22Rv1 (cell line): ENCODE data around the gene TSSK6.

Experiments
- H3K27ac ChIP-seq: fragments of 450-650 bp; 2 replicates; pipeline ENCODE4 v1.5.1; 2017
- ZFX ChIP-seq: fragments of 450-650 bp; IDR thresholded peaks from 2 replicates; pipeline ENCODE4 v1.6.1; 2017; ENCODE audit warnings: antibody characterized with exemption, borderline replicate concordance
- TF ChIP-seq, protein P1 (sequence below): fragments of 450-650 bp; IDR thresholded peaks from 2 replicates; pipeline ENCODE4 v1.5.1; 2017; ENCODE audit warnings: mild to moderate bottlenecking

Gene TSSK6

DNA sequence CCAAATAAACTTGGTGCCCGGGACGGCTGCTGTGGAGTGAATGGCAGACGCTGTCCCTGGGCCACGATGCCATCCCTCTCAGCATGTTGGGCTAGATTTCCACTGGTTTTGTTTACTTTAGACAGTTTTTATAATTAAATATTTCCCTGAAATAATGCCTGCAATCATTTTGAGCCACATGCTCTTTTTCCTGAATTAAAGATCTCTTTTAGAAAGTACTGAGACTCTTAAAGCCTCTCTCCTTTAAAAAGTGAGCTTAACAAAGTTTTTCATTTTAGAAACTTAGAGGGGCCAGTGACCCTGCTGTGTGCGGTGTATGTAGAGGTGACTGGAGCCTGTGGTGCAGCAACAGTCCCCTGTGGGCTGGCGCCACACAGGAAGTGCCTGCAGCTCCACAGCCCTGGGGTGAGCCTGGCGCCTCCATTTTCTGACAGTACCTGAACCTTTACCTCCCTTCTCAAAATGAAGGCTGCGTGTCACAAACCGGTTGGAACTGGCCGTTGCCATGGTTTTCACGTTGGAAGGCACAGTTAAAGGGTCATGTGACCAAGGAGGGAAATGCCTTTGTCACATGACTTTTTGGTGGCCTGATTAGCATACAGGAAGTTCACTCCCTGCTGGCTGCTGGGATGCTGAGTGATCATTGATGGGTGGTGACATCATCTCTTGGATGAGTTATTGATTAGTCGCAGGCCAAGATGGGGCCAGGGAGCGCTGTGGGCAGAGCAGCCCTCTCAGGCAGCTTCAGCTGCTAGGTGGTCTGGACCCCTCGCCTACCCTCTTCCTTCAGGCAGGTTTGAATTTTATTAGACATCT lies 26.3 kb downstream of the TSSK6 start:
- TF ChIP-seq ZFX, result no peak
- TF ChIP-seq, protein P1, sequence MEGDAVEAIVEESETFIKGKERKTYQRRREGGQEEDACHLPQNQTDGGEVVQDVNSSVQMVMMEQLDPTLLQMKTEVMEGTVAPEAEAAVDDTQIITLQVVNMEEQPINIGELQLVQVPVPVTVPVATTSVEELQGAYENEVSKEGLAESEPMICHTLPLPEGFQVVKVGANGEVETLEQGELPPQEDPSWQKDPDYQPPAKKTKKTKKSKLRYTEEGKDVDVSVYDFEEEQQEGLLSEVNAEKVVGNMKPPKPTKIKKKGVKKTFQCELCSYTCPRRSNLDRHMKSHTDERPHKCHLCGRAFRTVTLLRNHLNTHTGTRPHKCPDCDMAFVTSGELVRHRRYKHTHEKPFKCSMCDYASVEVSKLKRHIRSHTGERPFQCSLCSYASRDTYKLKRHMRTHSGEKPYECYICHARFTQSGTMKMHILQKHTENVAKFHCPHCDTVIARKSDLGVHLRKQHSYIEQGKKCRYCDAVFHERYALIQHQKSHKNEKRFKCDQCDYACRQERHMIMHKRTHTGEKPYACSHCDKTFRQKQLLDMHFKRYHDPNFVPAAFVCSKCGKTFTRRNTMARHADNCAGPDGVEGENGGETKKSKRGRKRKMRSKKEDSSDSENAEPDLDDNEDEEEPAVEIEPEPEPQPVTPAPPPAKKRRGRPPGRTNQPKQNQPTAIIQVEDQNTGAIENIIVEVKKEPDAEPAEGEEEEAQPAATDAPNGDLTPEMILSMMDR, result no peak
- H3K27ac ChIP-seq, result peak overlapping the region; percentile 95

- TF ChIP-seq, protein P1, result no peak
- peak overlapping the region; percentile 95 for H3K27ac ChIP-seq
Observed at GRCh38 chr19:19487950-19488874, 27.1 kb downstream of the TSSK6 start.

DNA sequence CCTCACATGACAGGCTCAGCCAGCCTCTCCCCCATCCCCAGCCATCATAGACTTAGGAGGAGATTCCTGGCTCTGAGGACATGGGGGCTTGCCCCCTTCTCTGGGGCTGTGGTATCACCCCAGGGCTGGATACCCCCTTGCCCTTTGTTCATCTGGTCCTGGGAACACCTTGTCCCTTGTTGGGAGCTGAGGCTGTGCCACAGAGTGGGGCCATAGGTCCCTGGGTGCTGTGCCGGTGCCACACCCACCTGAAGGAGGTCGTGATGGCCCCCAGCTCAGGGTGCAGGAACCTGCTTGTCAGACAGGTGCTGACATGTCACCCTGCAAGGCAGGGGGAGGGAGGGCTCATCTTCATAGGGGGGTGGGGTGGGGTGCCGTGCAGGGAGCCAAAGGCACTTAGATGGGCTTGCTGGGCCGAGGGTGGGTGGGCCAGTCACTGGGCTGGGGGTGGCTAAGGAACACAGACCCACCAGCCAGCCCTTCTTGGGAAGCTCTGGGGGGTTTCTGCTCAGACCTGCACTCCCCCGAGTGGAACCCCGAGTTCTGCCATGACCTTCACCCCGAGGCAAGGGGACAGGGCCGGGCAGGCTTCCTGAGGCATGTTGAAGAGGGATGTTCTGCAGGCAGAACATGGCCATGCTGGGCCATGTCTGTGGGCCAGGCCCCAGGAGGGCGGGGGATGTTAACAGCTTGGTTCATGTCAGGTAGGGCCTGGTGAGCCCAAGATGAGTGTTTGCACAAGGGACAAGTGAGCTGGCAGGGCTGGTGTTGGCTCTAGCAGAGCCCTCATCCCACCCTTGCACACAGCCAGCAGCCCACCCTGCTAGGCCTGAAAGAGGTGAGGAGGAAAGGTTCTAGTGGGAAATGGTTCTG lies 28.0 kb downstream of the TSSK6 start:
- peak overlapping the region; percentile 95 for H3K27ac ChIP-seq
- TF ChIP-seq, protein P1, result no peak
- no peak for TF ChIP-seq ZFX

DNA sequence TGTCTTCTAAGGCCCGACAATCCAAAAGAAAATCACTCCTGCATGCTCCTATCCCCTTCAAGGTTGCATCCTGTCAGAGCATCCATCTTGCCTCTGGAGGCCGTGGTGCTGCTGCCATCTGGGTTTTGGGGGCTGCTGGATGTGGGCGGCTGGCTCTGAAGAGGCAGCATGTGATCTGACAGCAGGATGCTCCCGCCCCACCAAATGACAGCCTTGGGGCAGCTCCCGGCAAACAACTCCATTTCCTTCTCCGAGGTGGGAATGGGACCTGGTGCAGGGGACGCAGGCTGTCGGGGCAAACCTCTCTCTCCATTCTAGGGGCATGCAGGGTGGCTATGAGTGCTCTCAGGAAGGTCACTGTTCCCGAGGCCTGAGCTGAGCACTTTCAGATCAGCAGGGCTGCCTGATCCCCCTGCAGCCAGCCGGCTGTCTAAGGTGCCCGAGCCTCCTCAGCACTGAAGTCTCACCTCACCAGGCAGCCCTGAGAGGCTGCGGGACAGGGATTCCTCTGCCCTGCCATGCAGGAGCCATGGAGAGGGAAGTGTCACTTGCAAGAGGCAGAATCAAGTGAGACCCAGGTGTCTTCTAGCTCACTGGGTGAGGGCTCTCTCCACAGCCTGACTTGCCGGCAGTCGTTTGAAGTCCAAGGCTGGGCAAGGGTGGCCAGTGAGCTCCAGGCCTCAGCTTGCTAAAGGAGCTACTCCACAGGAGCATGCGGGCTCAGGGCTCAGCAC lies 28.8 kb downstream of the TSSK6 start:
- H3K27ac ChIP-seq, result peak overlapping the region; percentile 95; the same call in 1 of the 2 replicates
- TF ChIP-seq, protein P1, result no peak
- no peak for TF ChIP-seq ZFX

GRCh38 chr19:19485998-19486290 lies 29.4 kb downstream of the TSSK6 start:
- H3K27ac ChIP-seq, result 0 out of 2 replicates have a peak overlapping the region, but pooled peaks have one; percentile 95
- TF ChIP-seq, protein P1, result no peak
- no peak for TF ChIP-seq ZFX

- TF ChIP-seq, protein P1, result no peak
- TF ChIP-seq ZFX, result no peak
- 0 out of 2 replicates have a peak overlapping the region, but pooled peaks have one; percentile 95 for H3K27ac ChIP-seq
Observed at GRCh38 chr19:19485161-19485997, 30.0 kb downstream of the TSSK6 start.
